NK-92 treated with Interleukin-12 subunit alpha and Interleukin-12 subunit beta, amount 100 ng/mL, for 24 hours (cell line): ENCODE data around the gene AADACL4.

Experiments used
- DNase-seq: peaks from one replicate; lab custom pipeline; 2025; lab: John Stamatoyannopoulos, UW

The AADACL4 gene

DNA sequence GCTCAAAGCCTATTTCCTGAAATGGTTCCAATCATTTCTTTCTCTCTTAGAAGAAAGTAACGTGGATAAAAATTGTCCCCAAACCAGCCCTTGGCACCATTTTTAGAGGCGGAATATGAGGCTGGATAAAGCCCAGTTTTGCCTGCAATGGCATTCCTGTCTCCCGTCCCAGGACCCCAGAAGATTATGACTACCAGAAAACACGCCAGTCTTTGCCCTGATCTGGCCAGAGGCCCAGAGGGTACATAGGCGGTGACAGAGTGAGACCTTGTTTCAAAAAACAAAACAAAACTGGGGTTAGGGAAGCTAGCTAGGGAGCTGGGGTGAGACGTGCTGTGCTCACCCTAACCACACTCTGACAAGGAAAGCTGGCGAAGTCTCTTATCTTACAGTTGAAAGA is at the start of gene AADACL4:
Gene AADACL4 (plus strand): TSS at position 301 of the 400 bp plus-strand sequence. CDS start 462 bp downstream, outside the sequence.
- DNase-seq = no peak

DNA sequence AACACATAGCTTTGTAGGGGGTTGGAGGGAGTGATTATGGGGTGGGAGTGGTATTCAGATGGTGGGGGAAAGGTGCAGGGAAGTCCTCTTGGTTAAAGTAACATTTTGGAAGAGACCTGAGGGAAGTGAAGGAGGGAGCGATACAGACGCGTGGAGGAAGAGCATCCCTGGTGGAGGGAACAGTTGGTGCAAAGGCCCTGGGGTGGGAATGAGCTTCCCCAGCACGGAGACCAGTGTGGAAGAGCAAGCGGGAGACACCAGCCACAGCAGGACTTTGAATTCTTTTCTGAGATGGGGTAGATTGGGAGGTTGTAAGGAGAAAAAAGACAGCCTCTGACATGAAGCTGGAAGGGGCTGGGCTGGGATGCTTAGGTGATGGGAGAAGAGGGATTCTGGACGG is 49.4 kb upstream of the AADACL4 start:
- no peak for DNase-seq

DNA sequence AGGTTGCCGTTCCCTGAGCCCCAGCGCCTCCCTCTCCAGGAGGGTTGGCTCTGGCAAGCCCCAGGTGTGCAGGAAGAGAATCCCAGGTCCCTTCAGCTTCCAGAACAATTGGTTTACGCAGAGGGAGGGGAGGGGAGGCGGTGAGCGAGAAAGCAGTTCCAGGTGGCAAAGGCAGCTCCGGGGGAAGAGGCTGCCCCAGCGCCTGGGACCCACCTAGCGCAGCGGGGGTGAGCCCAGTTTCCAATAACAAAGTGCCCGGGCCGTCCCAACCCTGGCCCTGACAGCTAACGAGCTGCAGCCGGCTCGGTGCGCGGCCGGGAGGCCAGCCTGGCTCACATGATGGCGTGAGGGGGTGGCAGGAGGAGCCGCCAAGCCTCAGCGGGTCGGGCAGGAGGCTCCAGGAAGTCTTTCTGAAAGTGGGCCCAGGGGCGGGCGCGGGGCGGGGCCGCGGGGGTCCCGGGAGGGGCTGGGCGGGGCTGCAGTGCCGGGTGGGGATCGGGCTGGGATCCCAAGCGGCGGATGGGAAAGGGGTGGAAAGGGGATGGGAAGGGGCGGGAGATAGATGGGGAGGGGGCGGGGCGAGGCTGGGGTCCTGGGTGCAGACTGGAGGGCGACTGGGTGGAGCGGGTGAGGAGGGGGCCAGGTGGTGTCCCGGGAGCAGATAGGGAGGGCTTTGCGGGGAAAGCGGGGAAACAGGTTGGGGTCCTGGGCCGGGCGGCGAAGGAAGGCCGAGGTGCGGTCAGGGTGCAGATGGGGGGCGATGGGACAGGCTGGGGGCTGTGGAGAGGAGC is 48.7 kb upstream of the AADACL4 start:
- DNase-seq = no peak

DNA sequence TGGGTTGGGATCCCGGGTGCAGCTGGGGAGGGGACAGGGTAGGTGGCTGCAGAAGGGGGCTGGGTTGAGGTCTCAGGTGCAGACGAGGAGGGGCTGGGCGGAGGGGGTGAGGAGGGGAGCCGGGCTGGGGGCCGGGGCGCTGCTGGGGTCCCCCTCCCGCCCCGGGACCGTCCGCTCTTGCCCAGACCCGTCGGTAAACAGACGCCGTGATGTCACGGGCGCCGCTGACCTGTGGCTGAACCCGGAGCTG is 48.2 kb upstream of the AADACL4 start:
- no peak for DNase-seq

DNA sequence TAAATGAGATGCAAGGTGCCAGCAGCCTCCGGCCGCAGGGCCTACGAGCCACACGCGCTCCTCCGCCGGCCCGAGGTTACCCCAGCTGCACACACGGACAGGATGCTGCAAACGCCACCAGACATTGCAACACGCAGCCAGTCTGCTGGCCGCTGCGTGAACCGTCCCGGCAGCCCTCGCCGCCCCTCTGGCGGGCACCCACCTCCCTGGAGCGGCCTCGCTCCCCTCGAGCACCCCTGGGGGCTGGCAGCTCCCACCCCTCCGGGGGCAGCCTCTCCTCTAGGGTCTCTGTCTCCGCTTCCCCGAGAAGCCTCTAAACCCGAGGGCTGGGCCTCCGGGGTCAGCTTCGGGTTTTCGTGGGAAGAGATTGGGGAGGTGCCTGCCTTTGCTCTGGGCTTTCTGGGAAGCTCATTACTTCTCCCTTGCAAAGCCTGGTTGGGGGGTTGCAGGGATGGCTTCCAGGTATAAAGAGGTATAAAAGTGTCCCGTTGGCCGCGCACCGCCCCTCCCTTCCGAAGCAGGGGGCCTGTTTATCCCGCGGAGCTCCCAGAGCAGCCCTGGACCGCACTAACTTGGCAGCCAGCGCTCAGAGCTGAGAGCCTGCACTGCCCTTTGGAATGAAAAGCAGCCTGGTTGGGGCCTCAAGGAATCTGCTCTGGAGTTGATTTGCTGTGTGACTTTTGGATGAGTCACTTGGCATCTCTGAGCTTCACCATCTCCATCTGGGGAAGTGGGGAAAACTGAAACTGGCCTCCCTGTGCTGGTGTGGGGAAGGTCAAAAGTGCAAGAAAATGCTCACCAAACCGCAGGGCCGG is 47.7 kb upstream of the AADACL4 start:
- DNase-seq = no peak

DNA sequence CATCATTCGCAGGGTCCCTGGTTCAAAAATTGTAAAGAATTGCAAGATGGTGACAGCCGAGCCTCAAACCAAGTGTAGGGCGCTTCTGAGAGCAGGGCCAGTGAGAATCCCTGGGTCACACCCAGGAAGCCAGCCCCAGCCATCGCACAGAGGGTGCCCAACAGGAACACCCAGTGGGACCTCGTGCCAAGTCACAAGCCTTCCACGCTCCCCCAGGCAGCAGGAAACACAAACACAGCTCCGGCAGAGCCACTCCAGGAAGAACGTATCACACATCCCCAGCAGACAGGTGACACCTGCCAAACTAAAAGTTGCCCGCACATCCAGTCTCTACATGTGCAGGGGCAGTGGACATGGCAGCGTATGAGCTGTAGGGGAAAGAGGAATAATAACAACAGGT is 46.1 kb upstream of the AADACL4 start:
- DNase-seq = no peak

DNA sequence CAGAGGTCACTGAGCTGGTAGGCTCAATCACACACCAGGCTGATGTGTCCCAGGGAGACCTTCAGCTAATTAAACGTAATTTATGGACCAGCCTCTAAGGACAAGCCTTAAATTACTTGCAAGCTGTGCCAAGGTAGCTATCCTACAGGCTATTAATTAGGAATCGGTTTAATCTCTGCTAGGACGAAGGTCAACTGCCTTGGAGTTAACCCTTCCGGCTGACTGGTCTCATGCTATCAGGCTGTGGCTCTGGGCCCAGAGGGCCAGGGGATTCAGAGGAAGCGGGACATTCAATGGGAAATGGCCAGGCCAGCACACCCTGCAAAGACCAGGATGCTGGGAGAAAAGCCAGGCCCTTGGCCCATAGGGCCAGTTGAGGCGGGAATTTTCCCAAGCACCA is 44.9 kb upstream of the AADACL4 start:
- DNase-seq = no peak

DNA sequence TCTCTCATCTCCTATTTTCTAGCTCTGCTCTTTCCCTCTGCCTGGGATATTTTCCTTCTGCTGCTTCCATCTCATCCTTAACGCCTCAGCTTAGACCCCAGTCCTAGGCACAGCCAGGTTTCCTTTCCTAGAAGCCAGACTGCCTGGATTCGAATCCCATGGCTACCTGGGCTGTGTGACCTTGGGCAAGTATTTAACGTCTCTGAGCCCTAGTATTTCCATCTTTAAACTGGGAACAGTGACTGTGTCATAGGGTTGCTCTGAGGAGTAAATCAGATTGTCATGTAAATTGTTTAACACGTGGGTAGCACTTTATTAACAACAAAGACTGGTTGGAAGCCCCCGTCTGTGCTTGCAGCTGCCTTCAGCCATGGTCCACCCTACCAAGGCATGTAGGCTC is 44.2 kb upstream of the AADACL4 start:
- no peak for DNase-seq

DNA sequence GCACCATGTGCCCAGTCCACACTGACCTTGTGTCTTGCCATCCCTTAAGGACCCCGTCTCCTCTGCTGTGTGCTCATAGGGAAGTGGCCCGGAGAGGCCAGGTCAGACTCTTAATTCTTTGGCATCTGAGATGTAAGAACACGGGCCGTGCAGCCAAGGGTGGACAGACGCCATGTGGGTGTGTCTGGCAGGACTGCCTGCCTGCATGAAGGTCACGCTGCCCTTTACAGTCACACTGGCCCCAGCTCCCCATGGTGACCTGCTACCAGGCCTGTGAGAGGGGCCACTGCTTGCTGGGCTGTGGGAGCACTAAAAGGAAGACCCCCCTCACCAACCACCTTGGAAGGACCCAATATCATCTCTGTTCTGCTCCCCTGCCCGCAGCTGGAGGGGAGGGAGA is 43.5 kb upstream of the AADACL4 start:
- no peak for DNase-seq

DNA sequence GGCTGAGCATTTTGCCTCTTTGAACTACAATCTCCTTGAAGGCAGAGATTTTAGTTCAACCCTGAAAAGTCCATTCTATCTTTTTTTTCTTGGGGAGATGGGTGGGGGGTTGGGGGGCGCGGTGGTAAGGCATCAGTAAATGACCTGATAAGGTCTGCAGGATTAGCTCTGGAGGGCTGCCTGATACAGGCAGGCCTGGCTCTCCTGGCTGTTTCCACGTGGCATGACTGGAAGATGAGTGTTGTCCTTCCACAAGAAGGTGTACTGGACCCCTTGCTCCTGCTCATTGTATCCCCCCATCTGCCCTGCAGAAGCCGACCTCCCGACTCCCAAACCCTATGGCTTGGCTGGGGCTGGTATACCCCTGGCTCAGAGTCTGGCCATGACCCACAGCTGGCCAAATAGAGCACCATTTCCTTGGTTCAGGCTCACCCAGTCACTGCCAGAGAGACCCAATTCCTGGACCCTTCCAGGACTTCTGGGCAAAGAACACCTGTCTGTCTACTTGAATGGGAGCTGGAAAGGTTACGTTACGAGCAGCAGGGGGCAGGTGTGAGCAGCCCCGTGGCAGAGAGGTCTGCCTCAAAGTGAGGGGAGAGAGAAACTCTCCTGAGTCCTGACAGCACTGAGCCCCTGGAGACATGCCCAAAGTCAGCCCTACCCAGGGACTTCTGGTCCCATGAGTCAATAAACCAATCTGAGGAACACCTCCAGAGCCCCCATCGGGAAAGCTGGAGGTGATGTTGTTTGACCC is 42.8 kb upstream of the AADACL4 start:
- peak; percentile 16 for DNase-seq

DNA sequence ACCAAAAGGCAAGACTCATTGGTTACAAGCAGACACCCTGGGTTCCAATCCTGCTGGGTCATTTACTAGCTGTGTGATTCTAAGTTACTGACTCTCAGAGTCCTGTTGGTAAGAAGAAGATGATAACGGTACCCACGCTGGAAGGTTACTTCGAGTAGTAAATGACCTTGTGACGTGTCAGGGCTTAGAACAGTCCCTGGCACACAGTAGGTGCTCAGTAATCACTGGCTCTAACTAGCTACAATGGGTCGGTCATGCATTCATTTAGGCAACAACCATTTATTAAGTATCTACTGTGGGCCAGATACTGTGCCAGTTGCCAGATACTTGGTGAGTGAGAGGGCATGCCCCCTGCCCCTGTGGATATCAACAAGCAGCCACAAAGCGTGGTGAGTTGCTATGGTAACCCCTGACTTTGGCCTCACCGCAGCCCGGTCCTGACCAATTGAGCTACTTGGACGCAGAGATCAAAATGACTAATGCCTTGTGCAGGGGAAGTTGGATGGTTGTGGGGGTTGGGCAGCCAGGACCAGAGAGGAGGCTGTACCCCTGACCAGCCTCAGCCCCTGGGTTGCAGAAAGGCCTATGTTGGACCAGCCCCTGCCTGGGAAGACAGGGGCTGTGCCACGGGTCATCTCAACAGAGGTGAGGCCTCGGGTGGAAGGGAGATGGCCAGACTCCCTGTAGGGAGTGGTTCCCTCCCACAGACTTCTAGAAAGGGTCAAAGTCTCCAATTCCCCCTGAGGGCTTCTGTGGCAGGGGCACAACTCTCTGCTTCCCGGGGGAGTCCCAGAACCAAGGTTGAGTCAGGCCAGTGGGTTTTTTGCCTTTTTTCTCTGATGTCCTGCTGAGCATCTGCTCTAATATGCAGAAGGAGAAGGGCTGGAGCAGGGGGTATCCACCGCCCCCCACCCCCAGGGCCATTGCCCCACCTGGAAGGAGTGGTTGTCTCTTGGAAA is 41.9 kb upstream of the AADACL4 start:
- peak; percentile 24 for DNase-seq

DNA sequence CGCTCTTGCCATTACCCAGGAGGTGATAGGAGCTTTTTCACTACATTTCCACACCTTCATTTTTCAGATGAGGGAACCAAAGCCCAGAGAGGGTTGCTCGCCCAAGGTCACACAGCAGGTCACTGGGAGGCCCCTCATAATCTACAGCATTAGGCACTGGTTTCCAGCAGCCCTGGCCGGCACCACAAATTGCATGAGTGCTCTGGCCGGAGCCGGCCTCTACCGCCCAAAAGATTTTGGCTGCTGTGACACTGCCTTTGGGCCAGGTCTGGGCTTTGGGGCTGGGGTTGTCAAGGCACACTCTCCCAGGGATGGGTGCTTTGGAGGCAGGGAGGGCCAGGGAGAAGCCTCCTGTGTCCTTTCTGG is 41.2 kb upstream of the AADACL4 start:
- no peak for DNase-seq

DNA sequence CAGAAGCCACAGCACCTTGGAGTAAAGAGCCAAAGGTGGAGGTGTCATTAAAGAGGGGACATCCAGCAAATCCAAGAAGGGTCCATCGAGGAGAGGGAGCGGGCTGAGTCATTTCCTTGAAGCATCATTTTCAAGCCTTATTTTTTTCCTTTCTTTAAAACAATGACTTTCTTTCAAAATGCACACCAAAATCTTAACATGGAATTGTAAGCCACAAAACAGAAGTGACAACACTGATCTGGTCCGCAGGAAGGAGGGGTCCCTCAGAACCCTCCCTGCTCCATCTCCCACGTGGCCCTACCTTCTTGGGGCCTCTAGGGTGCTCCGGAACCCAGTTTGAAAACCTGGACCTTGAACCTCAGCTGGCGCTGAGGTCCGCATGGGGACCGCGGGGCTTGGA is 40.7 kb upstream of the AADACL4 start:
- no peak for DNase-seq

DNA sequence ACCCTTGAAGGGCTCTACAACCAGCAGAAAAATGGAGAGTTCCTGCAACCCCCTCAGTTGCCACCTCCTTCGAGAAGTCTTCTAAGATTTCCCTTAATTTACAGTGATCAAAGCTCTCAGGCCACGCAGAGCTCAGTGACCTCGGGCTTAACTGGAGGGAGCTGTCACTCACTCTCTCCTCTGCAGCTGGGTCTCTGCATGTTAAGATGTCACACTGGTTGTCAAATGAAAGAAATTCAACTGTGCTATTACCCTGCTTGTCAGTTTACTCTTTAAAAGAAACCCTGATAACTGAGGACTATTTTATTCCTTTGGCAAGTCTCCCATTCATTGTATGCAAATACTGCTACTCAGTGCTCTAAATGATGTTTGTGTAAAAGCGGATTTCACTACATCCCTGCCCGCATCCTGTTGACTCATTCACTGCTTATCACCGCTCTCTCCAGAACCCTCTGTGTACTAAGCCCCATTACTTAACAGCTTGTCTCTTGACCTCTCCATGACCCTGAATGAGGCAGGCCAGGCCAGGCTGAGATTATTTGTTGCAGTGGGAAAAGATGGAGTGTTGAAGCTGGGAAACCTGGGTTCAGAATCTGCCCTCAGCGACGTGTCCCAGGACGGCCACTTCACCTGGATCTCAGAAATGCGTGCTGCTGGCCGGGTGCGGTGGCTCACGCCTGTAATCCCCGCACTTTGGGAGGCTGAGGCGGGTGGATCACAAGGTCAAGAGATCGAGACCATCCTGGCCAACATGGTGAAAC is 39.6 kb upstream of the AADACL4 start:
- peak; percentile 75 for DNase-seq

DNA sequence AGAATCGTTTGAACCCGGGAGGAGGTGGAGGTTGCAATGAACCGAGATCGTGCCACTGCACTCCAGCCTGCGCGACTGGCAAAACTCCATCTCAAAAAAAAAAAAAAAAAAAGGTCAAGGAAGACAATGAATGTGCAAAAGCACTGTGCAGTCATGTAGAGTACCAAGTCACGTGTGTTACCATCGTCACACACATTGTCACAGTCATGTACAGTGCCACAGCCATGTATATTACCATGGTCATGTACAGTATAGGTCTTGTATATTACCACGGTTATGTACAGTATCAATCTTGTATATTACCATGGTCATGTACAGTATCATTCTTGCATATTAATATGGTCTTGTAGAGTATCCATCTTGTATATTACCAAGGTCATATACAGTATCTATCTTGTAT is 38.9 kb upstream of the AADACL4 start:
- DNase-seq = no peak

DNA sequence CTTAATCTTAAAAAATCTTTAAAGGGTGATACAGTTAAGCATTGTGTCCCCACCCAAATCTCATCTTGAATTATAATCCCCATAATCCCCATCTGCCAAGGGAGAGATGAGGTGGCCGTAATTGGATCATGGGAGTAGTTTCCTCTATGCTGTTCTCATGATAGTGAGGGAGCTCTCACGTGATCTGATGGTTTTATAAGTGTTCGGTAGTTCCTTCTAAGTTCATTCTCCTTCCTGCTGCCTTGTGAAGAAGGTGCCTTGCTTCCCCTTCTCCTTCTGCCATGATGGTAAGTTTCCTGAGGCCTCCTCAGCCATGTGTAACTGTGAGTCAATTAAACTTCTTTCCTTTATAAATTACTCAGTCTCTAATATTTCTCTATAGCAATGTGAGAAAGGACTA is 36.6 kb upstream of the AADACL4 start:
- no peak for DNase-seq

DNA sequence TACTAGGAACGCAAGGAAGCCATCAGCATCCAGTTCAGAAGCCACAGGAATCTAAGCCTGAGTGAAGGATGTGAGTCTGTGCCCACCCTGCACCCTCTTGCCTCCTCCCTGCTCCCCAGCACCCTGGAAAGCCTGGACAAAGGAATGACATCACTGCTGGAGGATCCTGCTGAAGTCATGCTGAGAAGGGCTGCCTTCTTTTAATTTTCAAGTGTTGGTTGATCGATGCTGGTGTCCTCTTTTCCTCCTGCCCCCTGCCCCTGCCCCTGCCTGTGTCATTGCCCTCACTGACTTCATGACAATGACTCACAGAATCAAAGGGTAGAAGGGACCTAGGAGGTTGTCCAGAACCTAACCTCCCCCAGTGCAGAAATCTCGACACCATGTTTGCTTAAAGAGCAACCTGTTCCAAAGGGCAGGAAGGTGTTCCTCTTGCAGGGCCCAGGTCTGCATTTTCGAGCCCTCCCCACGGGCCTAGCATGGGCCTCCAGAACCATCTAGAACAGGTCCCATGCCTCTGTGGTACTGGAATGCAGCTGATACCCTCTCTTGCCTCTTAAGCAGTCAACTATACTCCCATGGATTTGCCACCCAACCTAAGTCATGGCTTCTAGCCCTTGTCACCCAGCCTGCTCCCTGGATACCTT is 35.5 kb upstream of the AADACL4 start:
- DNase-seq = no peak

DNA sequence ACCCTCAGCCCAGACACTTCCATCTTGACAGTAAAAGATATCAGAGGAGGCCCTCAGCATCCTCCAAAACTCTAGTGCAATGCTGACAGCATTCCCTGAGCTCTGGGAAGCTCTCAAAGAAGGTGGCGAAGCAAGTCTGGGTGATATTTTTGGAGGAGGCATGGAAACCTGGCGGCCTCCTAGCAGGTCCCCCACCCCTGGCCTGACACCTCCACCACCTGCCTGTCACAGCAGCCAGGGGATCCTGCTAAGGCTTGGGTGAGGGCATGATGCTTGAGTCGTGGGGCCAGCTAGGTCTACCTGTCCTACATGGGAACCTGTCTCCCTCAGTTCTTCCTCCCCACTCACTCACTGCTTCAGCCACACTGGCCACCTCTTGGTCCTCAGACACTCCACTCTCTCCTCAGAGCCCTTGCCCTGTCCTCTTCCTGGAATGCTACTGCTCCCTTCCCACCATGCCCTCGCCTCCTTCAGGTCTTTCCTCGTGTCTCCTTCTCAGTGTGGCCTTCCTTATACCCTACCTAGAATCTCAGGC is 34.3 kb upstream of the AADACL4 start:
- DNase-seq = no peak

DNA sequence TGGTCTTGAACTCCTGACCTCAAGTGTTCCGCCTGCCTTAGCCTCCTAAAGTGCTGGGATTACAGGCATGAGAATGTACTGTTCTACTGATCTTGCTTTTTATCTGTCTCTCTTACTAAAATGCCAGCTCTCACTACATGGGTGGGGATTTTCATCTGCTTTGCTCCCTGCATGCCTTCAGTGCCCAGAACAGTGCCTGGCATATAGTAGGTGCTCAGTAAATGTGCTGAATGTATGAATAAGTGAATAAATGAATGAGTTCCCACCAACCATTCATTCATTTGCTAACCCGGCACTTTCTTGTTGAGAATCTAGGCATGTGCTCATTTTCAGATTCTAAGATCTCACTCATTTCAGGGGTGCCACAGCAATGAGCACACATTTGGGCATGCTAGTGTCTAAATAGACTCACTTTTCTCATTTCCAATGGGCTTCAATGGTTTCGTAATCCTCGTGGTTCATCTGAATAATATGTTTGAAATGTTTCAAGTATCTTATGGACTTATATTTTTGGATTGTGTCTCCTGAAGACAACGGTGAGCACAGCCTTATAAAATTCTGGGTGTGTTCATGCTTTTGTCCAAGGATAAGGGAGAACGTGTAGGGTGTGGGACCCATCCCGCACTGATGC is 33.5 kb upstream of the AADACL4 start:
- no peak for DNase-seq

DNA sequence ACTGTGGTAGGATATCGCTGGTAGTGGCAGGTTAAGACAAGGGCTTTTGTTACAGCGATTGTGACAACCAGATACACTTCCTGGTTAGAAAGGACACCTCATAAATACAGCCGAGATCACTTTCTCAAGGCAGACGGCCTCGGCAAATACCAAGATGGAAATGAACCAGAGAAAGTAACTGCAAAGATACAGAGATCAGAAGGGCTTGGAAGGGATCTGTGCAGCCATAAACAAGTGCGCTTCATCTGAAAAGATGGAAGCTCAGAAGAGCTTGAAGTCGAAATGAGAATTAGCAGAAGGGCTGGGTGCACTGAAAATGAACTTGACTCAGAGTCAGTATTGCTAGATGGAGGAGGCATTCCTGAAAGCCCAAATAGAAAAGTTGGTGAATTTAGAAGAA is 32.9 kb upstream of the AADACL4 start:
- no peak for DNase-seq
